HG03060 (cell line): ENCODE results near the gene FGGY.
"Not testable (repeated sequence)": the region's sequence is repeated elsewhere in the genome, so short reads cannot be mapped to it uniquely, and the experiment has no call there.

Experiments
- ATAC-seq: cut with Tn5 transposase; IDR thresholded peaks from one replicate; pipeline ENCODE4 v1.9.1; 2021; ENCODE audit warnings: low read depth, moderate number of reproducible peaks; ENCODE audit not compliant: unreplicated experiment

The FGGY gene

GRCh38 chr1:59432531-59433439, 135.9 kb downstream of the FGGY start:
- ATAC-seq, result peak; percentile 94

DNA sequence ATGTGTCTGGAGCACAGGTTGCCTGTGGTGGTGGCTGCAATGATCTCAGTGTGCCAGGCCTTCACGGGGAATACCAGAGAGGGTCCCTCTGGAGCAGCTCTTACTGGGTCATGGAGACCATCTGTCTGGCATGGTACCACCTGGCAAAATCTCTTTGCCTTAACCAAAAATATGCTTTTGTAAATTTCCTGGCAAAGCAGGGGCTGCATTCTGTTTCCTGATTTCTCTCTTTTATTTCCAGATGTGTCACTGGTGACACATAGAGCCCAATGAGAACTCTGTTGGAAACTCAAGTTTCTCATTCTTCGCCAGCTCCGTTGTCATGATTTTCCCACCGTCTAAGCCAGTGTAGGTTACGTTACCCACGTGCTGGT, 136.5 kb downstream of the FGGY start:
- no peak for ATAC-seq

GRCh38 chr1:59434336-59434735, 137.4 kb downstream of the FGGY start:
- ATAC-seq, result no peak

DNA sequence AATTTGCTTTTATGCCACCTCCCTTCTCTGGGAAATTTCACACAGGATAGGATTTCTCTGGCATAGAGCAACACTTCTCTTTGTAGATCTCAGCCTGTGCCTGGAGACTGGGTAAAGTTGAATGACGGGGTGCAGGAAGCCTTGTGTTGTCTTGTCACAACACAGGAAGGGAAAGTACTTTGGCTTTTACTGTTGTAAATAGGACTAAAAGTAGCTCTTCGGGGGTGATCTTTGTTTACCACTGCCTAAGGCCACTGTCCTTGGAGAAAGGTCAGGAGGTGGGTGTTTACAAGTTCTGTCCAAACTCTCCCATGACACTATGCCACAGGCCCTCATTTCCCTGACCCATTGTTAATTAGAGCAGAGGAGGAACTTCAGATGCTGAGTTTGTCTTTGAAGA, 139.7 kb downstream of the FGGY start:
- no peak for ATAC-seq

DNA sequence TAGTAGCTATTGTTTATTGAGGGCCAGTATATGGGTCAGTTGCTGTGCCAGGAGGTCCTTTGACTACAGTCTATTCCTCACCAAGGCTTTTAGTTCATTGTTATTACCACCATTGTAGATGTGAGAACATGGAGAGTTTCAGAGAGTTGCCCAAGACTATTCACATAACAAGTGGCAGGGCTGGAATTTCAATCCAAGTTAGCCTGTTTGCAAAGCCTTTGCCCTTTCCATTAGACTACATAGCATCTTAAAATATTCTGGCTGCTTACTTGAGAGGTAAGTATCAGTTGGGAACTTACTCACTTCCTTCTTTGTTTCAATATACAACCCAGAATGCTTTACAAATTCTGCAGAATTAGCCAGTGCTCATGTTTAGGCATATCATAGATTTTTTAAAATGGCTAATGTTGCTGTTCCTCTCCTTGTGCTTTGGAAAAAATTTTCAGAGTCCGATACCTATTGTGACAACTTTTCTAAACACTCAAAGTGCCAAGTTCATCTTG, 141.2 kb downstream of the FGGY start:
- no peak for ATAC-seq

- ATAC-seq, result no peak
Observed at GRCh38 chr1:59442492-59442891, 145.6 kb downstream of the FGGY start.

DNA sequence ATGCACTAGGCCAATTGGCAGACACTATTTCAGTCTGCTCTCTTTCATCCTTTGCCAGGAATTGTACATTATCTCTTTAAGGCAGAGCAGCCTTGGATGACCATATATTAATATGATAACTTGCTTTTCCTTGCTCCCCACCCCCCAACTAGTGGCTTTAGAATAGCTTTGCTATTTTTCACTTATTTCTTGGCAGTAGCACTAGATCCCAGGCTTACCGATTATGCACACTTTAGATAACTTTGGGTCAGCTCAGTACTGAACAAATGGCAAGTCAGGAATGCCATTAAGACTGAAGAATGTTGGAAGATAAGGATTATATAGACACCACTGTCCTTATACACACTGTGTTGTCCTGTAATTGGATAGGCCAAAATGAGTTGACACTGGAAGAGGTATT, 146.4 kb downstream of the FGGY start:
- no peak for ATAC-seq

- ATAC-seq, result no peak
Observed at GRCh38 chr1:59444520-59444919, 147.6 kb downstream of the FGGY start.

DNA sequence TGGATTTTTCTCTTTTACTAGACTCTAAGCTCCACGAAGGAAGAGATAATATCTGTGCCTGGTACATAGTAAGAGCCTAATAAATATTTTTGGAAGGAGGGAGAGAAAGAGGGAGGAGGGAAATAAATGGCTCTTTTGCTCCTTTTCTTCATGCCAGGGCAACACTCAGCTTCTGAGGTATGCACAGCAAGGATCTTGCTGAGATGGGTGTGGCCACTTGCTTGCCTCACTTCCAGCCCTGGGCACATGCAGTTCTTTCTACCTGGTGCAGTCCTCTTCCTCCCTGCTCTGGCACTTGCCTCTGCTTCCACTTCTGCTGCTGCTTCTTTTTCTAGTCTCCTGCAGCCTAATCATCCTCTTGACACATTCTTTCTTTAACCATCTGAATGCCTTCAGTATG, 148.1 kb downstream of the FGGY start:
- no peak for ATAC-seq

DNA sequence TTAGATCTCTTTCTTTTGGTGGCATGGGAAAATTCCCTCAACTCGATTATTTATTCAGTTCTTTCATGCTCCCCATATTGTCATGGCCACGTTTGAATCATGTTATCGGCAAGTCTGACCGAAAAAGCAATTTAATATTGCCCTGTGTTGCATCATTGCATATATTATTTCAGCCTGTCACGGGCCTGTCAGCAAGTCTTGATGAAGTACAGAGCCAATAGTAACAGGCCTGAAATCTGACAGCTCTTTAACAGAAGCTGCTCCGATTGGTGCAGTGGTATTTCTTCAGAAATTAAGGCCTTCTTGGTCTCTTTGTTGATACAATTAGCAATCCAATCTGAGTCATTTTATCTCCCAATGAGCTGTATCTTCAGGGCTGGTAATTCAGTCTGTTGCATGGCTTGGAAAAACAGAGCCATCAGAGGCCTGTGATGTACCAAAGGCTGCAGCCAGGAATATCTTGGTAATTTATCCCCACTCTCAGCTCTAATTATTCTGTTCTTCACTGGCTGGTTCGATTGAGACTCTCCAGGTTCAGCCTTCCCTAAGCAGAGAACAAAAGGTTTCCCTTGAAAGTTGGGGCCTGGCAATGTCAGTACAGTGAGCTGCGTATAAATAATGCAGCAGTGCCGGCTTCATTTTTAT, 149.5 kb downstream of the FGGY start:
- no peak for ATAC-seq

- no peak for ATAC-seq
Observed at GRCh38 chr1:59452026-59452425, 155.1 kb downstream of the FGGY start.

DNA sequence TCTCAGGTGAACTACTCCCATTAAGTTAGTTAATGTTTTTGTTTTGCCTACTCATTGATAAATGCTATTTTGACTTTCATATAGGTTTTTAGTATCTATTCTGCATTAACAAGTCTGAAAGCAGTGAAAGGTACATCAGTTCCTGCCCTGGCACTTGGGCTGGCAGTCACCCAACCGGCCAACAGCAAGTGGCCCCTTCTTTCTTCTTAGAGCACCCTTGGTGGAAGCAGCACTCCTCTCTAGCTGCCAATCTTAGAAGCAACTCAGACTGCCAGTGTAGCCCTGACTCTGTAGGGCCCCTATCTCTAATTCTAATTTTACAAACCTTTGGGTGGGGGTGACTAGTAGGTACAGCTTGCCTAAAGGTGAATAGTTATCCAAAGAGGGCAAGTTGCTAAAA, 155.7 kb downstream of the FGGY start:
- no peak for ATAC-seq

DNA sequence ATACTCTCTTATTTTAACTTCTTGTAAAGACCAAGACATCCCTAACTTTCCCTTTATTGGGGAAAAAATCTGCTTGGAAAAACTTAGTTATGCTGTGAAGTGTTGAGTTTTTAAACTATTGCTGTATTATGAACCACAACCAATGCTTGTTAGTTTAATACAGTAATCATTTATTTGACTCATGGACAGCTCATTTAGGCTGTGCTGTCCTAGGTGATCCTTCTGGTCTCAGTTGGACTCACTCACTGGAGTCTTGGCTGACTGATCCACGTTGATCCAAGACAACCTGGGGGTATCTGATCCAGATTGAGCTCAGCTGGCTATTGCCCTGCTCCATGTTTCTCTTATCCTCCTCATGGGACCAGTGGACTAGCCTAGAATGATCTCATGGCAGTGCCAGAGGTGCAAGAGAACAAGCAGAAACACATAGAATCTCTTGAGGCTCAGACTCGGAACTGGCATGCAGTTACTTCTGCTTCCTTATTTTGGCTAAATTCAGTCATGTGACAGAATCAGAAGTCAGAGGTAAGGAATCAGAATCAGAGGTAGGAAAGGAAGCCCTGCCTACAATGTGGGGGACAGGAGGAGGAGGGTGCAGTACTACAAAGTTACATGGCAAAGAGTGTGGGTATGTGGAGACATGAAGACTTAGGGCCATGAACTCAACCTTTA, 156.5 kb downstream of the FGGY start:
- ATAC-seq, result no peak

DNA sequence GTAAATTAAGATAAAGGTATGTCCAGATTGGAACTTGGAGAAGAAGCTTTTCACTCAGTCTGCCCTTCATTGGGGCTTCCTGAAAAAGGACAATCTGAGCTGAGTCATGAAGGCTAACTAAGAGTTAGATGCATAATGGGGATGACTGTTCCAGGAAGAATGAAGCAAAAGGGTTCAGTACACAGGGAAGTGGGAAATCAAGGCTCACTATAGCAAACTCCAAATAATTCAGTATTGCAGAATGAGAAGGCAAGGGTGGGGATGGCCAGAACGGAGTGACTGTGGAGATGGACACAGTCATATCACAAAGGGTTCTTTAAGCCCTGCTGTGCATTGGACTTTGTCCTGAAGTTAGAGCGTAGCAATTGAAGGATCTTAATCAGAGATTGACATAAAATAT, 158.3 kb downstream of the FGGY start:
- no peak for ATAC-seq

- ATAC-seq, result no peak
Observed at GRCh38 chr1:59457786-59458185, 160.9 kb downstream of the FGGY start.

GRCh38 chr1:59458884-59459283, 162.0 kb downstream of the FGGY start:
- no peak for ATAC-seq

- ATAC-seq, result not testable (repeated sequence)
Observed at GRCh38 chr1:59462942-59463341, 166.0 kb downstream of the FGGY start.

GRCh38 chr1:59465478-59465877, 168.6 kb downstream of the FGGY start:
- not testable (repeated sequence) for ATAC-seq

DNA sequence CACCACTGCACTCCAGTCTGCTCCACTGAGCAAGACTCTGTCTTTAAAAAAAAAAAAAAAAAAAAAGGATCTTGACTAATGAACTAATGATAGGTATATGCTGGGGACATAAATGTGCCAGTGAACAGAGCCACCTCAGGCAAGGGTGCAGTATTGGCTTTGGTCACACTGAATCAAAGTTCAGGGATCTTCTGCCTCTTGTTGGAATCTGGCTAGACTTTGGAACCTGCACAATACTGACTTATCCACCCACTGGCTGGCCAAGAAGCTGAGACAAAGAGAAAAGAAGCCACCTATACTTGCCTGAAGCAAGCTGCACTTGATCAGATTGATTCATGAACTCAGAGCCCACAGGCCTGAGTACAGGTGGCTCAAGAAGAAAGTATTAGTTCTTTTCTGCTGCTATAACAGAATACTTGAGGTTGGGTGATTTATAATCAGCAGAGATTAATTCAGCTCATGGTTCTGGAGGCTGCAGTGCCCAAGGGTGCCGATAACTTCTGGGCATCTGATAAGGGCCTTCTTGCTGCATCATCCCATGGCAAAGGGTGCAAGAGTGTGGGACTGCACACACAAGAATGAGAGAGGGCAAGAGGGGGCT, 172.0 kb downstream of the FGGY start:
- ATAC-seq, result no peak

- not testable (repeated sequence) for ATAC-seq
Observed at GRCh38 chr1:59471991-59472570, 175.2 kb downstream of the FGGY start.

DNA sequence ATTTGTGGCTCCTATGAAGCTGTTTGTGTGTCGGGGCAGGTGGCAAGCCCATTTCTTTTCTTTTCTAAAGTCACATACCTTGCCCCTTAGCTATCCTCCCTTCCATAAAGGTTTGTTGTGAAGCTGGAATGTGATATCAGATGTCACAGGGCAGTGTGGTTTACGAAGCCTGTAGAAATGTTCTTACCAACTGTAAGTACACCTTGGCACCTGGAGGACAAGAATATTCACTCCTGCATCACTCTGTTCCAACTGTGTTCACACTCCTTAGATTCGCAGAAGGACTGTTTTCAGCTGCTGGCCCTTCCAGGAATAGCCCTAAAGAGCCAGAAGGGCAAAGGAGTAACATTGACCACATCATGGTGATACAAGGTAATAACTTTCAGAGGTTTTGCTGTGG, 176.9 kb downstream of the FGGY start:
- no peak for ATAC-seq
